BE2C (cell line): Measurements from ENCODE around the gene LNX1.

Source experiments
- DNase-seq: peaks from one replicate; pipeline ENCODE4 v3.0.0-alpha.2; 2020
- H3K27me3 ChIP-seq: fragments of 250-450 bp; sonication (Bioruptor Pico); 2 replicates; pipeline ENCODE4 v1.5.1; 2020; ENCODE audit warnings: mild to moderate bottlenecking
- H3K36me3 ChIP-seq: fragments of 250-450 bp; sonication (Bioruptor Pico); 2 replicates; pipeline ENCODE4 v1.5.1; 2020; ENCODE audit warnings: mild to moderate bottlenecking
- H3K4me1 ChIP-seq: fragments of 250-450 bp; sonication (Bioruptor Pico); 2 replicates; pipeline ENCODE4 v1.5.1; 2020
- H3K4me3 ChIP-seq: 2 replicates; pipeline ENCODE4 v1.5.1; 2011; ENCODE audit warnings: low read depth, low read length
- H3K9me3 ChIP-seq: fragments of 250-450 bp; sonication (Bioruptor Pico); 2 replicates; pipeline ENCODE4 v1.5.1; 2020
- CTCF ChIP-seq: IDR thresholded peaks from 2 replicates; pipeline ENCODE4 v1.5.1; 2012; ENCODE audit warnings: mild to moderate bottlenecking, low read depth, low read length

Gene LNX1

GRCh38 chr4:53576071-53576617 is 15.1 kb downstream of the LNX1 start:
- Histone ChIP-seq H3K27me3 (no peaks in the 10 kb centered on the region), H3K9me3 (no peaks in the 10 kb centered on the region), H3K4me1 (no peaks in the 10 kb centered on the region), H3K4me3 (no peak overlapping the region), H3K36me3 (no peaks in the 10 kb centered on the region)
- no peak for TF ChIP-seq CTCF
- no peak for DNase-seq

DNA sequence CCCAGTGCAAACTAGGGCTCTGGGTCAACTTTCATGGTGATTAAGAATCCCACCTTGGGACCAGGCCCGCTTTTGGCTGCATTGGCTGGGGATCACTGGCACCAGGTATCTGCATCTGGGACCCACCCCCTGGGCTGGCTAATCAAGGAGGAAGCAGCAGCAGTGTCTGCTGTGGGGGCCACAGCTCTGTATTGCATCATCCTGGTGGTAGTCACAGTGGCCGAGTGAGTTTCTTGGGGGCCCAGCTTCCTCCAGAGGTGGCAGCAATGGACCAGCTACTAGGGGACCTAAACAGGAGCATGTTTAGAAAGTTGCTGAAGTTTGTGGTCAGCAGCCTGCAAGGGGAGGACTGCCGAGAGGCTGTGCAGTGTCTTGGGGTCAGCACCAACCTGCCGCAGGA is 15.7 kb downstream of the LNX1 start:
- H3K4me1 ChIP-seq, result no peaks in the 10 kb centered on the region
- H3K27me3 ChIP-seq, result no peaks in the 10 kb centered on the region
- H3K9me3 ChIP-seq, result no peaks in the 10 kb centered on the region
- TF ChIP-seq CTCF, result no peak
- DNase-seq, result no peak
- H3K36me3 ChIP-seq, result no peaks in the 10 kb centered on the region
- no peak overlapping the region for H3K4me3 ChIP-seq

DNA sequence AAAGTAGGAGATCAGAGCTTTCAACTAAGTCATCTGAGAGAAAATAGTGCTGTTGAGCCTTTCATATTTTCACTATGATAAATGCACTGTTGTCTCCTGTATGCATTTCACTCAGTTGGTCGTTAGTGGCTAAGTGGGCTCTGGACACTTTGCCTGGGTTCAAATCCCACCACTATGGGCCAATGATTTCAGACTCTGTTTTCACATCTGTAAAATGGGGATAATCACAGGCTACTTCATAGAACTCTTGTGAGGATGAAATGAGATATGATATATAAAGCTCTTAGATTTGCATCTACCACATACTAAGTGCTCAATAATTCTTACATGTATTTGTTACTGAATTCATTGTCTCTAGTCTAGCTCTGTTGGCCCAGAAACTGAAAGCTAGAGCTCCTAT is 16.8 kb downstream of the LNX1 start:
- TF ChIP-seq CTCF, result no peak
- no peaks in the 10 kb centered on the region for H3K9me3 ChIP-seq
- no peaks in the 10 kb centered on the region for H3K36me3 ChIP-seq
- H3K27me3 ChIP-seq, result no peaks in the 10 kb centered on the region
- H3K4me3 ChIP-seq, result no peak overlapping the region
- DNase-seq, result no peak
- no peaks in the 10 kb centered on the region for H3K4me1 ChIP-seq

- H3K27me3 ChIP-seq, result no peaks in the 10 kb centered on the region
- TF ChIP-seq CTCF, result no peak
- H3K36me3 ChIP-seq, result no peaks in the 10 kb centered on the region
- H3K4me3 ChIP-seq, result no peak overlapping the region
- H3K9me3 ChIP-seq, result no peaks in the 10 kb centered on the region
- H3K4me1 ChIP-seq, result no peaks in the 10 kb centered on the region
- DNase-seq, result no peak
Observed at GRCh38 chr4:53573696-53574095, 17.6 kb downstream of the LNX1 start.

- no peaks in the 10 kb centered on the region for H3K27me3 ChIP-seq
- no peaks in the 10 kb centered on the region for H3K36me3 ChIP-seq
- no peak for TF ChIP-seq CTCF
- DNase-seq, result no peak
- H3K9me3 ChIP-seq, result no peaks in the 10 kb centered on the region
- H3K4me3 ChIP-seq, result no peak overlapping the region
- H3K4me1 ChIP-seq, result no peaks in the 10 kb centered on the region
Observed at GRCh38 chr4:53572600-53572994, 18.7 kb downstream of the LNX1 start.

DNA sequence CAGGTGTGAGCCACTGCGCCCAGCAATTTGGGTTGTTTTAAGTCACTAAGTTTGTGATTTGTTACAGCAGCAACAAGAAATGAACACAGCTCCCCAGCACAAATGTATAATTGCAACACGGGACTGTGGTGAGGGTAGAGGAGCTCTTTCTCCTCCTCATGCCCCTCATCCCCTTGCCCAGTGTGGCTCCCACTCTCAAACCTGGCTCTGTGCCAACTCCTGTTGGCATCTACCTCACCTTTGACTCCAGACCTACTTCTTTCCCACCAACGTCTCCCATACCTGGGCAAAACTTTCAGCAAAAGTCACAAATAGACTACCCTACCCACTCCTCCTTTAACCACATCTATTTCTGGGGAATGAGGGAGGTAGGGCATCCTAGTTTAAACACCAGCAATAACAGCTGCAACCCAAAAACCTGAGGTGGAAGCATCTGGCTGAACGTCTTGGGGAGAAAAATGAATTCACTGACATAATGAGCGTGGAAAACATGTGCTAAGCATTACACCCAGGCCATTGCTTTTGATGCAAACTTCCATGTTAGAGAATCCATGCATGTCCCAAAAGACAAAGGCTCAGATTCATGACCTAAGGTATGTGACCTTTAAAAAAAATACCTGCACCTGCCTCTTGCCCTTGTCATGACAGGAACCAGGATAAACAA is 19.2 kb downstream of the LNX1 start:
- Histone ChIP-seq H3K36me3 (no peaks in the 10 kb centered on the region), H3K27me3 (no peaks in the 10 kb centered on the region), H3K4me1 (no peaks in the 10 kb centered on the region), H3K9me3 (no peaks in the 10 kb centered on the region), H3K4me3 (no peak overlapping the region)
- TF ChIP-seq CTCF, result no peak
- no peak for DNase-seq
